ENCODE results near the gene LGALS4.

The LGALS4 gene

DNA sequence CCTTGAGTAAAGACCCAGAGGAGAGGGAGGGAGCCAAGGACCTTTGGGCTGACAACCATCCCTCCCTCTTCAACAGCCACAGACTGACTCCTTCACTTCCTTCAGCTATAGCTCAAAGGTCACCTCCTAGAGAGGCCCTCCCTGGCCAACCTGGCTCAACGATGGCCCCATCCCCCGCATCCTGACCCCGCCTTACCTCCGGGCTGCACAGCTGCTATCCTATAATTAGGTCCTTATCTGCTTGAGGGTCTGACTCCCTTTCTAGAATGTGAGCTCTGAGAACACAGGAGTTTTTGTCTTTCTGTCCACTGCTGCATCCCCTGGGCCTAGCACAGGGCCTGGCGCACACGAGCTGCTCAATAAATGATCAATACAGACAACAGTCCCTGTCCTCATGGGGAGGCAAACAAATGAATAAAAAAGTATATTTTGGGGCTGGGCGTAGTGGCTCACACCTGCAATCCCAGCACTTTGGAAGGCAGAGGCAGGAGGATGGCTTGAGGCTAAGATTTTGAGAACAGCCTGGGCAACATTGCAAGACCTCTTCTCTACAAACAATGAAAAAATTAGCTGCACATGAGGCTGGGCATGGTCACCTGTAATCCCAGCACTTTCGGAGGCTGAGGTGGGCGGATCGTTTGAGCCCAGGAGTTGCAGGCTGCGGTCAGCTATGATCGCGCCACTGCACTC is 6.6 kb upstream of the LGALS4 start:
- Histone ChIP-seq H3F3A (ENCODE audit: low read depth) (no peaks in the 10 kb centered on the region), H3K9me3 (ENCODE audit: insufficient read depth, low read depth, low read length) (no peaks in the 10 kb centered on the region), H3K9me2 (replicated peaks; ENCODE audit: low read depth, low read length) (no peaks in the 10 kb centered on the region), H3K9ac (ENCODE audit: low read depth, low read length, poor library complexity, severe bottlenecking) (no peak overlapping the region), H3K36me3 (ENCODE audit: insufficient read depth, low read length) (peaks cover 12% of the 10 kb centered on the region; the same call in 1 of the 2 replicates), H2AFZ (ENCODE audit: low read length) (no peak overlapping the region), H3K4me2 (ENCODE audit: low read depth, low read length, poor library complexity, severe bottlenecking) (no peak overlapping the region), H4K20me1 (ENCODE audit: insufficient read depth, low read length, poor library complexity, severe bottlenecking) (no peaks in the 10 kb centered on the region), H3K27me3 (ENCODE audit: insufficient read depth, low read length, poor library complexity, severe bottlenecking) (no peaks in the 10 kb centered on the region), H3K79me2 (ENCODE audit: insufficient read depth, low read length) (no peaks in the 10 kb centered on the region), H3K4me3 (ENCODE audit: low read length, poor library complexity, severe bottlenecking) (no peak overlapping the region), H3K4me1 (ENCODE audit: insufficient read depth, low read length, poor library complexity, severe bottlenecking) (no peaks in the 10 kb centered on the region)
- TF ChIP-seq, protein P1, sequence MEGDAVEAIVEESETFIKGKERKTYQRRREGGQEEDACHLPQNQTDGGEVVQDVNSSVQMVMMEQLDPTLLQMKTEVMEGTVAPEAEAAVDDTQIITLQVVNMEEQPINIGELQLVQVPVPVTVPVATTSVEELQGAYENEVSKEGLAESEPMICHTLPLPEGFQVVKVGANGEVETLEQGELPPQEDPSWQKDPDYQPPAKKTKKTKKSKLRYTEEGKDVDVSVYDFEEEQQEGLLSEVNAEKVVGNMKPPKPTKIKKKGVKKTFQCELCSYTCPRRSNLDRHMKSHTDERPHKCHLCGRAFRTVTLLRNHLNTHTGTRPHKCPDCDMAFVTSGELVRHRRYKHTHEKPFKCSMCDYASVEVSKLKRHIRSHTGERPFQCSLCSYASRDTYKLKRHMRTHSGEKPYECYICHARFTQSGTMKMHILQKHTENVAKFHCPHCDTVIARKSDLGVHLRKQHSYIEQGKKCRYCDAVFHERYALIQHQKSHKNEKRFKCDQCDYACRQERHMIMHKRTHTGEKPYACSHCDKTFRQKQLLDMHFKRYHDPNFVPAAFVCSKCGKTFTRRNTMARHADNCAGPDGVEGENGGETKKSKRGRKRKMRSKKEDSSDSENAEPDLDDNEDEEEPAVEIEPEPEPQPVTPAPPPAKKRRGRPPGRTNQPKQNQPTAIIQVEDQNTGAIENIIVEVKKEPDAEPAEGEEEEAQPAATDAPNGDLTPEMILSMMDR (conservative IDR thresholded peaks at IDR 0.05; ENCODE audit: low read length), result no peak
- TF ChIP-seq EZH2phosphoT487 (IDR thresholded peaks at IDR 0.05; ENCODE audit: borderline replicate concordance), result no peak

DNA sequence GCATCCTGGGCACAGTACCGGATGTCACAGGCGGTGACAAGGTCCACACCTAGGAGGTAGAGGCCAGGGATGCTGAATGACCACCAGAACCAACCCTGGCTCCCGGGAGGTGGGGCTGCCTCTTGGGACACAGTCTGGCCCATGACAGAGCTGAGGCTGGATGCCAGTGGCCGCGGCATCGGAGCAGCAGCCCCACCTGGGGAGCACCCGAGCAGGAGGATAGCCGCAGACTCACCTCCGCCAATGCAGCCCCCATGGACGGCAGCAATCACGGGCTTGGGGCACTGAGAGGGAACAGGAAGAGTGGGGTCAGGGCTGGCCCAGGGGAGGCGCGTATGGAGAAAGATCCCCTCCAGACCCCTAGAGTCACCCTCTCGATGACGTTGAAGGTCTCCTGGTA is 4.3 kb upstream of the LGALS4 start:
- Histone ChIP-seq H3K4me1 (ENCODE audit: insufficient read depth, low read length, poor library complexity, severe bottlenecking) (no peaks in the 10 kb centered on the region), H3K9me2 (replicated peaks; ENCODE audit: low read depth, low read length) (no peaks in the 10 kb centered on the region), H3K79me2 (ENCODE audit: insufficient read depth, low read length) (no peaks in the 10 kb centered on the region), H2AFZ (ENCODE audit: low read length) (no peak overlapping the region), H3K36me3 (ENCODE audit: insufficient read depth, low read length) (peaks cover 12% of the 10 kb centered on the region; the same call in 1 of the 2 replicates), H3K4me2 (ENCODE audit: low read depth, low read length, poor library complexity, severe bottlenecking) (no peak overlapping the region), H3K9ac (ENCODE audit: low read depth, low read length, poor library complexity, severe bottlenecking) (no peak overlapping the region), H3K4me3 (ENCODE audit: low read length, poor library complexity, severe bottlenecking) (no peak overlapping the region), H3K27me3 (ENCODE audit: insufficient read depth, low read length, poor library complexity, severe bottlenecking) (no peaks in the 10 kb centered on the region), H4K20me1 (ENCODE audit: insufficient read depth, low read length, poor library complexity, severe bottlenecking) (no peaks in the 10 kb centered on the region), H3F3A (ENCODE audit: low read depth) (no peaks in the 10 kb centered on the region), H3K9me3 (ENCODE audit: insufficient read depth, low read depth, low read length) (no peaks in the 10 kb centered on the region)
- TF ChIP-seq, protein P1 (conservative IDR thresholded peaks at IDR 0.05; ENCODE audit: low read length), result no peak

DNA sequence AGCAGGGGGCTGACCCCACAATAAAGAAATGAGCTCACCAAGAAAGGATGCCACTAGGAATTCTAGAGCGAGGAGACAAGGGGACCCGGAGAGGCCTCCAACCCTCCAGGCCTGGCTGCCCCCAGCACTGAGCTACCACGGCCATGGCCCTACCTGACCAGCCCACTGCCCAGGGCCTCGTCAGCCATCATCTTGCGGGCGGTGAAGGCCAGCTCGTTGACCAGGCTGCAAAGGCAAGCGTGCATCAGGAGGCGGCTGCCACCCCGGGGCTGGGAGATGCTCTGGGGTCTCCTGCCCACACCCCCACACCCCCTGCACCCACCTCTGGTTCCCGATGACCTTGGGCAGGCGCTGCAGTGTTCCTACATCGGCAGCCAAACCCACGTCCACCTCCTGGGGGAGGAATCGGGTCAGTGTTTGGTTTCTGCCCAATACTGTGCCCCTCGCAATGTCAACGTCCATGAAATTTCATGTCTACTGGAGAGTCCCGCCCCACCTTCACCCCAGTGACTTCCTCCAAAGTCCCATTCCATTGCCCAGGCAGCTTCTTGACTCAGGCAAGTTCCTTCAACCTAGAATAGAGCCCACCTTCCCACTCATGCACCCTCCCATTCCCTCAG is 3.5 kb upstream of the LGALS4 start:
- Histone ChIP-seq H3K4me3 (ENCODE audit: low read length, poor library complexity, severe bottlenecking) (no peak overlapping the region), H3K4me1 (ENCODE audit: insufficient read depth, low read length, poor library complexity, severe bottlenecking) (no peaks in the 10 kb centered on the region), H3K36me3 (ENCODE audit: insufficient read depth, low read length) (peaks cover 12% of the 10 kb centered on the region; the same call in 1 of the 2 replicates), H2AFZ (ENCODE audit: low read length) (no peak overlapping the region), H3K9me2 (replicated peaks; ENCODE audit: low read depth, low read length) (no peaks in the 10 kb centered on the region), H3K9ac (ENCODE audit: low read depth, low read length, poor library complexity, severe bottlenecking) (no peak overlapping the region), H3K9me3 (ENCODE audit: insufficient read depth, low read depth, low read length) (no peaks in the 10 kb centered on the region), H3K4me2 (ENCODE audit: low read depth, low read length, poor library complexity, severe bottlenecking) (no peak overlapping the region), H4K20me1 (ENCODE audit: insufficient read depth, low read length, poor library complexity, severe bottlenecking) (no peaks in the 10 kb centered on the region), H3K79me2 (ENCODE audit: insufficient read depth, low read length) (no peaks in the 10 kb centered on the region), H3K27me3 (ENCODE audit: insufficient read depth, low read length, poor library complexity, severe bottlenecking) (no peaks in the 10 kb centered on the region), H3F3A (ENCODE audit: low read depth) (no peaks in the 10 kb centered on the region)
- TF ChIP-seq, protein P1 (conservative IDR thresholded peaks at IDR 0.05; ENCODE audit: low read length), result no peak
- TF ChIP-seq EZH2phosphoT487 (IDR thresholded peaks at IDR 0.05; ENCODE audit: borderline replicate concordance), result no peak
